GM10266 (cell line): ENCODE results near the gene SOX5.

Source experiments
- DNase-seq: peaks from one replicate; pipeline ENCODE4 v3.0.0; 2012; ENCODE audit errors: extremely low spot score
- TF ChIP-seq, protein P1 (sequence below): IDR thresholded peaks from 2 replicates; pipeline ENCODE4 v1.5.1; 2012; ENCODE audit warnings: mild to moderate bottlenecking, low read depth; ENCODE audit not compliant: control insufficient read depth, insufficient read depth; ENCODE audit errors: missing control alignments

SOX5 gene

DNA sequence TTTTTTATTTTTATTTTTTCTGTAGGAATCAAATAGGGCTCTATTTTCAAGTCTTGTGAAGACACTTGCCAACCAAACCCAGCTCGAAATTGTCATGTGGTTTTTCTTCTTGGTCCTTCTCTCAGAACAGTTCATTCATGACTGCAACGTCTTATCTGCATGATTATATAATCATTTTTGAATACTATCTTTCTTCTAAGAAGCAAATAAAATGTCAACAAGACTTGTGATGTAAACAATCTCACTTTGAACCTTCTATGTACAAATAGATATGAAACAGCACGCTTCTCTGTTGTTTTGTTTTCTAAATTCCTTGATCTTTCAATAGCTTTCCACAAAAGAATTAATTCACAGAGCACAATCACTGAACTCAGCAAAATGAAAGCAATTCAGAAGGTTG, 320.7 kb downstream of the SOX5 start:
- no peak for DNase-seq
- TF ChIP-seq, protein P1, sequence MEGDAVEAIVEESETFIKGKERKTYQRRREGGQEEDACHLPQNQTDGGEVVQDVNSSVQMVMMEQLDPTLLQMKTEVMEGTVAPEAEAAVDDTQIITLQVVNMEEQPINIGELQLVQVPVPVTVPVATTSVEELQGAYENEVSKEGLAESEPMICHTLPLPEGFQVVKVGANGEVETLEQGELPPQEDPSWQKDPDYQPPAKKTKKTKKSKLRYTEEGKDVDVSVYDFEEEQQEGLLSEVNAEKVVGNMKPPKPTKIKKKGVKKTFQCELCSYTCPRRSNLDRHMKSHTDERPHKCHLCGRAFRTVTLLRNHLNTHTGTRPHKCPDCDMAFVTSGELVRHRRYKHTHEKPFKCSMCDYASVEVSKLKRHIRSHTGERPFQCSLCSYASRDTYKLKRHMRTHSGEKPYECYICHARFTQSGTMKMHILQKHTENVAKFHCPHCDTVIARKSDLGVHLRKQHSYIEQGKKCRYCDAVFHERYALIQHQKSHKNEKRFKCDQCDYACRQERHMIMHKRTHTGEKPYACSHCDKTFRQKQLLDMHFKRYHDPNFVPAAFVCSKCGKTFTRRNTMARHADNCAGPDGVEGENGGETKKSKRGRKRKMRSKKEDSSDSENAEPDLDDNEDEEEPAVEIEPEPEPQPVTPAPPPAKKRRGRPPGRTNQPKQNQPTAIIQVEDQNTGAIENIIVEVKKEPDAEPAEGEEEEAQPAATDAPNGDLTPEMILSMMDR = no peak

DNA sequence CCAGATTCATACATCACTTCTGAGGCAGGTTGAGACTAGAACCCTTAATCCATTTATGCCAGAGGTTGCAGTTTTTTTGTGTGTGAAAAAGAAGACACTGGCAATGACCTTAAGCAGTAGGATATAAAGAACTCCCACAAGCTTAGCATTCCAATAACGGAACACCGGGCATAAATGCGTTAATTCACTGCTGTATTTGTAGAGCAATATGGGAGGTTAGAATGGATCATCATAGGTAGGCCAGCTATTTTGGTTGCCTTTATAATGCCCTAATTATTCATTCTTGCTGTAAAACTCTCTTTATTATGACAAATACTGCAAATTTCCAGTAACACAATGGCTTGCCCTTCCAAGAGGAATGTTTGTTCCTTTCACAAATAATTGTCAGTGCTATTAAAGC, 322.7 kb downstream of the SOX5 start:
- TF ChIP-seq, protein P1 = no peak
- DNase-seq = no peak

DNA sequence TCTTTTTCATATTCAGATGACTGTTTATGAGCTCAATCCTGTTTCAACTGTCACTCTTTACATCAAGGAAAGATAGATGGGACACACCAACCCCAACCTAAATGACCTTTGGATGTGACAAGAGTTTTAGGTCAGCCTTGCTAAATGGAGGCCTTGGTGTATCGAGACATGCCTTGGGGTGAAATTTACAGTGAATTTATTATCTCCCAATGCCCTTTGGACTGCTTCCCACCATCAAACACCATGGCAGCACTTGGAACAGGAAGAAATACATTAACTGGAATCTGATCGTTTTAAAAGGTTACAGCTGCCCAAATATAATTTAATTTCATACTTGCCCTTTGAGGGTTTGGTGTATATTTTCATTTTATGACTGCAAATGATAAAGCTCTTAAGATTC, 327.6 kb downstream of the SOX5 start:
- TF ChIP-seq, protein P1 = no peak
- DNase-seq = no peak

DNA sequence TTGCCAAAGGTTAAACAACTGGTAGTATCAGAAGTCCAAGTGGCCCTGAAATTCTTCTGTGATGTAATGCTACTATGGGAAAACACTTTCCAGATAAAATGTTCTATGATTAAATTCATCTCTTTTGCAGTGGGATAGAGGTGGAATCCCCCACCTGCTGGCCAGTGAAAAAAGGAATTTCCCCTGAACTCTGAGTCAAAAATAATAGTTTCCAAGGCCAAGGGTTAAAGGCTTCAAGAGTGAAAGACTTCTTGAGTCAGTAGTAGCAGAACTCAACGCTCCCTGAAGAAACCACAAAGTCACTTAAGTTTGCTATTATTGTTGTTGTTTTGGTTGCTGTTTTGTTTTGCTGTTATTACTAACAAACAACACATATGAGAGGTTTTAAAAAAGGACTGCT, 330.8 kb downstream of the SOX5 start:
- TF ChIP-seq, protein P1 = no peak
- DNase-seq = no peak

DNA sequence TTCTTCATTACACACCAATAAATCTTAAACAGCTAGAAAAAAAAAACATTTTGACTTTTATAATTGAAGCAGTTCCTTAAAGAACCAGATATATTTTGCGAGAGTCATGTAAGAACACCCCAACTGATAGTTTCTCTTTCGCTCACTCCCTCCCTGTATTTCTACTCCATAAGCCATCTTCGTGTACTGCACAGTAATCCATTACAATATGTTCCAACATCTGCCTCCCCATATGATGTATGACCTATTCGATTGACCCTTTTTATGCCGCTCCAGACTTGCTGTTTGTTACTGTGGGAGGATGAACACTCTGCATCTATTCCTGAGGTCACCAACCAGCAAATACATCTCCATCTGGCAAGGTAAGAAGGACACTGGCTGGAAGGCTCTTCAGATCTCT, 331.7 kb downstream of the SOX5 start:
- DNase-seq = no peak
- TF ChIP-seq, protein P1 = no peak

DNA sequence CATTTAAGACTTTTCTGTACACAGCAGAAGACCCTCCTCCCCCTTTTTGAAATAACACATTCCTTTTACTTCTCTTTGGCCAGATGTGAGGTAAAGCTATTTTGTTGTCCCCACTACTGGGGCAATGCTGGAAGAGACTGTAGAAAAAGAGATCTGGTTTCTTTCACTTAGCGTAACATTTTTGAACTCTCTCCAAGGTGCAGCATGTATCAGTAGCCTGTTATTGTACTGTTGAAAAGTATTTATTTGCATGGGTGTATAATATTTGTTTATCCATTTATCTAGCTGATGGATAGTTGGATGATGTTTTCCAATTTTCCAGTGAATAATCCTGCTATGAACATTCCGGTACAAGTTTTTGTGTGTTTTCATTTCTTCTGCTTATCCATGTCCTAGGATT, 335.2 kb downstream of the SOX5 start:
- TF ChIP-seq, protein P1 = no peak
- DNase-seq = no peak

DNA sequence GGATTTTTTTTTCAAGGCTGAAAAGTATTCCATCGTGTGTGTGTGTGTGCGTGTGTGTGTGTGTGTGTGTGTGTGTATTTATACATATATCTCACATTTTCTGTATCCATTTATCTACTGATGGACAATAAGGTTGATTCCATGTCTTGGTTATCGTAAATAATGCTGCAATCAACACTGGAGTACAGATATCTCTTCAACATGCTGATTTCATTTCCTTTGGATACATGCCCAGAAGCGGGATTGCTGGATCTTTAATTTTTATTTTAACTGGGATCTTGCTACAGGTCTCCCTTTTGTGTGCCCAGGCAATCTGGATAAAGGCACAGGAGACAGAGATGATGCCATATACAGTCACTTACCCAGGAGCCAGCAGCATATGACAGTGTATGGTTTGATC, 338.1 kb downstream of the SOX5 start:
- no peak for DNase-seq
- TF ChIP-seq, protein P1 = no peak
